Stimulated activated naive CD4-positive, alpha-beta T cell treated with Interleukin-2 at 50 U/mL for 16 hours (primary cell): ENCODE data around the gene NRGN.
"Not testable (repeated sequence)": the region's sequence is repeated elsewhere in the genome, so short reads cannot be mapped to it uniquely, and the experiment has no call there.

Source experiments
- DNase-seq: peaks from one replicate; lab custom pipeline; 2025; lab: John Stamatoyannopoulos, UW

The NRGN gene

GRCh38 chr11:124758355-124759265 is 18.9 kb downstream of the NRGN start:
- DNase-seq = peak; percentile 58

DNA sequence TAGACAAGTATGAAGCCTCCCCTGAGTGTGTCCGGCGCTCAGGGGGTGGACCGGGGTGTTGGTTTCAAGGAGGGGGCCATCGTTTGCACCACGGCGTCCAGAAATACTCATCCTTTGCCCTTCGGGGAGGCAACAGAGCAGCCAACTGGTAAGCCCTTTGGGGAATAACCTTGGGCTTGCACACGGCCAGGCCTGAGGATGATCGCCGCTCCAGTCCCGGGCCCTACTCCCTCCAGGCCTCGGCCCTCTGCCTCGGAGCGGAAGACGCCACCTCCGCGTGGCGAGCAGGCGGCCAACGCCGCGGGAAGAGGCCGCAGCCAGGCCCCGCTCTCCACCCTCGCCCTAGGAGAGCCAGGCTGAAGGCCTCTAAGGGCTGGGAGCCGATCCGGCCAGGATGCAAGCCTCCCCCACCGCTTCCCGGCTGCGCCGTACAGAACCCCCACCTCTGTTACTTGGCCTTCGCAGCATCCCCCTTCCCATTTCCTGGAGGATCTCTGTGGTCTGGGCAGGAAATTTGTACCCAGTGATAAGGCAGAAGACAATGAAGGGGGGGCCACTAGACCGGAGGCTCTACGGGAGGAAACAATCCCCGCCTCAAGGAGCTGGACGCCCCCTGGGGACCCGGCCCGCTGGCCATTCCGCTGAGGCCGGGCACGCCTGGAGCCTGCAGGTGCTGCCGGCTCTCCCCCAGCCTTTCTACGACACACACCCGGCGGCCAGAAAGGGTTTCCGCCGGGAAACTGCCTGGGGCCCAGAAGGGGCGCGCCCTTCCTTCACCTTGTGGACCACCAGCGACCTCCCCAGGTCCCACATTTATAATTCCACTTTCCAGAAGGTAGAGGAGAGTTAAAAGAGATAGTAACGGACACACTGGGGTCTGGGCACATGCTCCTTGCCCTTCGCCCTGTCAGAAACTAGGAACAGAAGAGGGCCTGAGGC is 19.8 kb downstream of the NRGN start:
- DNase-seq = no peak

GRCh38 chr11:124760205-124760652 is 20.5 kb downstream of the NRGN start:
- no peak for DNase-seq

- no peak for DNase-seq
Measured at GRCh38 chr11:124760806-124761205, 21.1 kb downstream of the NRGN start.

- DNase-seq = no peak
Measured at GRCh38 chr11:124761301-124762104, 21.8 kb downstream of the NRGN start.

DNA sequence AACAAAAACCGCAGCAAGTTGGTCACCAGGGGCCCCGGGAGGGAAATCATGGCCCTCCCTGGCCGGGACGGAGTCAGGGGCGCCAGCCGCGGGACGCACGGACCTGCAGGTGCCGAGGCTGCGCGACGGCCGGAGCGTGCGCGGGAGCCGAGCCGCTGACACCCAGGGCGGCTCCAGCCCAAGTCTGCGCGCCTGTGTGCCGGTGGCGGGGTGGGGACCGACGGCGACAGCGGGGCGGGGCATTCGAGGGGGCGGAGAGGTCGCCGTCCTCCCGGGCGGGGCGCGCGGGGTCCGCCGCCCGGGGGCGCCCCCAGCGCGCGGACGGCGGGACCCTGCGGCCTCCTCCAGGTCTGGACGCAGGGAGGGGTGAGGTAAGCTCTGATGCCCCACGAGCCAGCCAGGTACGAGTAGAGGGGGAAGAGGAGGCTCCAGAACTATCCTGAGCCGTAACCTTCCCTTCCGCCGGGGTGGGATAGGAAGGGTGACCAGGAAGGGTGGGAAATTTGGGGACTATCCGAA is 22.4 kb downstream of the NRGN start, which contains the start of gene ESAM:
Gene ESAM, minus strand, starts transcription at position 186 of the 519 bp plus-strand sequence. Its CDS starts 136 bp downstream, at position 50.
- peak; percentile 51 for DNase-seq

DNA sequence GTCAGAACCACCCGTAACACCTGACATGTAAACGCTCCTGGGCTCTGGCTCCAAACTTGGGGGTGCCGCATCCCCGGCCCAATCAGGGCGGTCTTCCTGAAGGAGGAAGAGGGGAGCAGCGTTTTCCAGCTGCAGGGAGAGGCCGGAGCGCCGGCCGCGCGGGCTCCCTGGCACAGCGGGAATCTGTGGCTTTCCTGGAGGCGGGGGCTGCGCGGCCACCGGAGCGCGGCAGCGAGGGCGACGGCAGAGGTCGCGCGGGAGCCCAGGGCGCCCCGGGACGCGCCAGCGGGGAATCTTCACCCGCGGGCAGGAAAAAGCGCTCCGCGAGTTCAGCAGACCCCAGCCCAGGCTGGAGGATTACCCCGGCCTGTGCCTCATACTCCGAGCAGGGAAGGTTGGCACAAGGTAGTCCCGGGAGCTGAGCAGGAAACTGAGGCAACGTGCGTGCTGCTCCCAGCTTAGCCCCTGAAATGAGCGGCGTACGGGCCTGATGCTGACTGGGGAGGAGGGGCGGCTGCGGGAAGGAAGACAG is 22.9 kb downstream of the NRGN start:
- no peak for DNase-seq

DNA sequence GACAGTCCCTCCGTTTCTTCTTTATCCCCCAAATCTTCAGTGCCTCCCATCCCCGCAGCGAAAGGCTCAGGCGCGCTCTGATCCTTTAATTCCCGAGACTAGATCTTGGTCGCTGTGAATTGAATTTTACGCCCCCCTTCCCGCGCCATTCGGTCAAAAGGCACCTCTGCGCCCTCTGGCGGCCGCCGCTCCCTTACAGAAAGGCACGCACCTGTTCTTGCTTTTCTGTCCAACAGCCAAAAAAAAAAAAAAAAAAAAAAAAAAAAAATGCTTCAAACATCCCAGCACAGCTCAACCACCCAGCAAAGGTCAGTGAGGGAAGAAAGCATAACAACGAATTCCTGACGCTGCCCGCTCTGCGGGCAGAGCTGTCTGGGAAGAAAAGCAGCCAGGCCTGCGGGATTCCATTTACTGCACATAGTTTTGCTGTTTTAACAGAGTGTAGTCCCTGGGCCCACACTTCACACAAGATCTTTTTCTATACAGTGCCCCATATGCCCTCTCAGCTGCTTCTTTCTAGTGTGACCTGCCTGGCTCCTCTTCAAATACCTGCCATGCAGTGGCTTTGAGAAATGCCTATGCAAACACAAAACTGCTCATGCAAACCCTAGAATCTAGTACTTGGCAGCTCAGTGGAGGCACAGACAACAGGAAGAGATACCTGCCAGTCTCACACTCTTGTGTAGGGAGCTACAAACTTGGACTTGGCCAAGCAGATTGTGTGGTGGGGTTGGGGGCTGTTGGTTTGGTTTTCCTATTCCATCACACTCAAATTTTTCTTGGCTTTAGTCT is 23.6 kb downstream of the NRGN start:
- DNase-seq = peak; percentile 80

- DNase-seq = no peak
Measured at GRCh38 chr11:124766156-124766555, 26.4 kb downstream of the NRGN start.

DNA sequence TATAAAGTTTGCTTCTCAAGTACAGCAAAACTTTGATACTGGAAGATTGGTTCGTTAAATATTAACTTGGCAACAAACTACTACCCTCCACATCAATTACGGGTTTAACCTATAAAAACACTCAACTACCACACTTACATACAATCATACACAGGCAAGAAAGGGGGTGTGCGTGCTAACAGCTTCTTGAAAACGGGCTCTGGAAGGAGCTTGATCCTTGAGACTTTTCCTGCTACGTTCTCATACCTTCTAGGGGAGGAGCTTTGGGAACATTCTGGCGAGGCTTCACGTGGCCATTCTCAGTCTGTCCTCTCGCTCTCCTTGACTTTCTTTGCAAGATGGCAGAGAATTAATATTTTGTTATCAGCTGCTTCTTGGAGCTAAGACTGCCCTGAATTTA is 29.2 kb downstream of the NRGN start:
- DNase-seq = no peak

DNA sequence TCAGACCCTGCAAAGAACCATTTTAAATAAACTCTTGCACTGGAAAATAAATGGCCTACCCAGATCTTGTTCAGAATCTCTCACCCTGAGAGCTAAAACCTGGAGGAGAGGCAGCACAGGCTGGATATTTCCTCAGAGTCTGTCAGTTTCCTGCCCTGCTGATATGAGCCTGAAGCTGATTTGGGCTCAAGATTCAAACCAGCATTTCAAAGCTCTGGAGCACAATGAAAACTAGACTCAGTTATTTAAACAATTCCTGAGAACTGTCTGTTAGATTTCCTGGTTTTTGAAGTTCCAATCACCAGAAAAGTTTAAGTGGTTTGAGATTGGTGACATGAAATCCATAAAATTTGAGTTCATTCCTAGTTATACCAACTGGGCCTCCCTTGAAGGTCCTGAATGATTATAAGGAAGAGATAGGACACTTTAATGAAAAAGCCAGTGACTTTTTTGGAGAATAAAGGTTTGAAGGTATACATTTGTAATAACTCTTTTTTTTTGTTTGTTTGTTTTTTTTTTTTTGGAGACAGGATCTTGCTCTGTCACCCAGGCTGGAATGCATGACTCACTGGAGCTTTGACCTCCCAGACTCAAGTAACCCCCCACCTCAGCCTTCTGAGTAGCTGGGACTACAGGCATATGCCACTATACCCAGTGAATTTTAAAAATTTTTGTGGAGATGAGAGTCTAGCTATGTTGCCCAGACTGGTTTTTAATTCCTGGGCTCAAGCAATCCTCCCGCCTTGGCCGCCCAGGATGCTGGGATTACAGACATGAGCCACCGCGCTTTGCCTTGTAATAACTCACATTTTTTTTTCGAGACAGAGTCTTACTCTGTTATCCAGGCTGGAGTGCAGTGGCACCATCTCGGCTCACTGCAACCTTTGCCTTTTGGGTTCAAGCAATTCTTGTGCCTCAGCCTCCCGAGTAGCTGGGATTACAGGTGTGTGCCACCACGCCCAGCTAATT is 30.3 kb downstream of the NRGN start:
- DNase-seq = no peak

- DNase-seq = not testable (repeated sequence)
Measured at GRCh38 chr11:124770959-124771358, 31.2 kb downstream of the NRGN start.

GRCh38 chr11:124776865-124777645 is 37.3 kb downstream of the NRGN start:
- DNase-seq = no peak

DNA sequence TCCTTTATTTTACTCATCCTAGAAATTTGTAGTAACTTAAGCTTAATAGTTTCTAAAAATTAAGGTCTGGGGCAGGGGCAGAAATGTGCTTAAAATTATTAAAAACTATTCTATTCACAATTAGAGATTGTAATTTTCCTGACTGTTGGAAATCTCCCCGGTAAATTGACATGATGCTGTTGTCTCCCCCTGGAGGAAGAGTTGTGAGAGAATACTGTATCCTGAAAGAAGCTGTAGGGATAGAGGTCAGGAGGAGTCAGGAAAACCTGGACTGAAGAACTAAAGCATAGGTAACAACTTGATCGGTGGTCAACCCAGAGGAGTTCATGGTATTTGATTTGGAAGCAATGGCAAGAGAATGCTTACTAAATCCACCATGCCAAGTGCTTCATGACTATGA is 38.5 kb downstream of the NRGN start:
- no peak for DNase-seq

- no peak for DNase-seq
Measured at GRCh38 chr11:124779568-124779967, 39.8 kb downstream of the NRGN start.

- no peak for DNase-seq
Measured at GRCh38 chr11:124783002-124783401, 43.3 kb downstream of the NRGN start.

DNA sequence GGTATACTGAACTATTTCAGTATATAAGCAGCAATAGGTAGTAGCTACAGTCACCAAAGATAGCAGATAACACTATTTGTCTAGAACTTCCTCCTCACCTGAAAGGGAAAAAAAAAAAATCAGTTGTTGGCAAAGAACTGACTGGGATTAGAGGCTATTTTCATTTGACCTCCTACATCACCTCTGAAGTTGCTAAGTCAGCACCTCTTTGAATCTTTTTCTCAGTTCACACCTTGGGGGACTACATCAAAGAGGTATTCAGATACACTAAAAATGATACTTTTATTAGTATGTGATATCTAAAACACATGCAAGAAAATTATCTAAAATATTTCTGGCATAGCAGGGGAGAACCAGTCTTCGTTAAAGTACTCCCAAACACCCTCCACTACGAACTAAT is 44.3 kb downstream of the NRGN start:
- no peak for DNase-seq

GRCh38 chr11:124788521-124788920 is 48.8 kb downstream of the NRGN start:
- DNase-seq = no peak
